Measurements from ENCODE around the gene SEC14L2. TPM values are rescaled to one million over a fixed set of nuclear protein-coding genes. Genes with fewer than 3 reads are reported as not detected.
"Not testable (repeated sequence)": the region's sequence is repeated elsewhere in the genome, so short reads cannot be mapped to it uniquely, and the experiment has no call there.

SEC14L2 gene
- polyA plus RNA-seq, 1 experiment, result 15.8 TPM

GRCh38 chr22:30400159-30400558, 3.3 kb downstream of the SEC14L2 start:
- Histone ChIP-seq H3K27me3 (ENCODE audit: control insufficient read depth, insufficient read depth, low read length) (no peaks in the 10 kb centered on the region), H3K4me3 (ENCODE audit: low read depth, low read length) (no peak overlapping the region), H3K9me3 (ENCODE audit: control insufficient read depth, insufficient read depth, low read length) (no peaks in the 10 kb centered on the region; the same call in 1 of the 2 replicates), H3K27ac (ENCODE audit: low read depth, low read length) (no peak overlapping the region)
- no peak for TF ChIP-seq CTCF (IDR thresholded peaks at IDR 0.05; ENCODE audit: low read depth, low read length)
- DNase-seq (ENCODE audit: low read depth, low spot score), result no peak
- POLR2A ChIA-PET, result no interaction called here
- CTCF ChIA-PET, result interaction anchor here (0.6 kb wide), 1 partner anchor 13 kb away, joined by 5 read pairs; no protein-coding TSS in a partner anchor

- POLR2A ChIA-PET; H3K27me3 ChIP-seq (ENCODE audit: control insufficient read depth, insufficient read depth, low read length); H3K4me3 ChIP-seq (ENCODE audit: low read depth, low read length); H3K27ac ChIP-seq (ENCODE audit: low read depth, low read length); H3K9me3 ChIP-seq (ENCODE audit: control insufficient read depth, insufficient read depth, low read length); DNase-seq (ENCODE audit: low read depth, low spot score): not testable (repeated sequence)
- CTCF ChIA-PET, result interaction anchor here (1.3 kb wide), 1 partner anchor 28 kb away, joined by 3 read pairs; no protein-coding TSS in a partner anchor
These were observed 4.2 kb downstream of the SEC14L2 start for GRCh38 chr22:30401024-30401423.

GRCh38 chr22:30402028-30402765, 5.4 kb downstream of the SEC14L2 start:
- Histone ChIP-seq H3K4me3 (ENCODE audit: low read depth, low read length) (no peak overlapping the region), H3K9me3 (ENCODE audit: control insufficient read depth, insufficient read depth, low read length) (no peaks in the 10 kb centered on the region; the same call in 1 of the 2 replicates), H3K27me3 (ENCODE audit: control insufficient read depth, insufficient read depth, low read length) (no peaks in the 10 kb centered on the region), H3K27ac (ENCODE audit: low read depth, low read length) (no peak overlapping the region)
- ChIA-PET CTCF (interaction anchor here (0.7 to 1.5 kb wide), 4 partner anchors 10 to 114 kb away, joined by 3 to 6 read pairs (median 4); no protein-coding TSS in a partner anchor), POLR2A (no interaction called here)
- no peak for DNase-seq (ENCODE audit: low read depth, low spot score)
- TF ChIP-seq CTCF (IDR thresholded peaks at IDR 0.05; ENCODE audit: low read depth, low read length), result no peak

- POLR2A ChIA-PET; DNase-seq (ENCODE audit: low read depth, low spot score); H3K27me3 ChIP-seq (ENCODE audit: control insufficient read depth, insufficient read depth, low read length); H3K27ac ChIP-seq (ENCODE audit: low read depth, low read length); H3K9me3 ChIP-seq (ENCODE audit: control insufficient read depth, insufficient read depth, low read length); H3K4me3 ChIP-seq (ENCODE audit: low read depth, low read length): not testable (repeated sequence)
- CTCF ChIA-PET, result interaction anchor here (0.7 to 1.5 kb wide), 3 partner anchors 11 to 115 kb away, joined by 3 to 6 read pairs (median 5); no protein-coding TSS in a partner anchor
These were observed 5.9 kb downstream of the SEC14L2 start for GRCh38 chr22:30402766-30403104.

GRCh38 chr22:30404307-30404706, 7.5 kb downstream of the SEC14L2 start:
- ChIA-PET POLR2A (no interaction called here), CTCF (interaction anchor here (0.6 kb wide), 1 partner anchor 10 kb away, joined by 4 read pairs; no protein-coding TSS in a partner anchor)
- Histone ChIP-seq H3K27me3 (ENCODE audit: control insufficient read depth, insufficient read depth, low read length) (no peaks in the 10 kb centered on the region), H3K9me3 (ENCODE audit: control insufficient read depth, insufficient read depth, low read length) (no peaks in the 10 kb centered on the region), H3K27ac (ENCODE audit: low read depth, low read length) (no peak overlapping the region), H3K4me3 (ENCODE audit: low read depth, low read length) (no peak overlapping the region)
- no peak for DNase-seq (ENCODE audit: low read depth, low spot score)
- no peak for TF ChIP-seq CTCF (IDR thresholded peaks at IDR 0.05; ENCODE audit: low read depth, low read length)

GRCh38 chr22:30405731-30406130, 8.9 kb downstream of the SEC14L2 start:
- ChIA-PET CTCF (interaction anchor here (0.8 kb wide), 1 partner anchor 18 kb away, joined by 3 read pairs; no protein-coding TSS in a partner anchor), POLR2A (interaction anchor here (0.8 to 1.2 kb wide), 2 partner anchors 15 to 18 kb away, joined by 4 to 5 read pairs; no protein-coding TSS in a partner anchor)
- TF ChIP-seq CTCF (IDR thresholded peaks at IDR 0.05; ENCODE audit: low read depth, low read length), result no peak
- Histone ChIP-seq H3K9me3 (ENCODE audit: control insufficient read depth, insufficient read depth, low read length) (no peaks in the 10 kb centered on the region), H3K27me3 (ENCODE audit: control insufficient read depth, insufficient read depth, low read length) (no peaks in the 10 kb centered on the region), H3K27ac (ENCODE audit: low read depth, low read length) (no peak overlapping the region), H3K4me3 (ENCODE audit: low read depth, low read length) (no peak overlapping the region)
- DNase-seq (ENCODE audit: low read depth, low spot score), result no peak

Measured in AG04450 (cell line).